ENCODE results near the gene COPS8. TPM values are rescaled to one million over a fixed set of nuclear protein-coding genes. Genes with fewer than 3 reads are reported as not detected.

The COPS8 gene
- total and polyA plus RNA-seq, 7 donors: 77.1 to 427 (median 190) TPM

- no peak overlapping the region for H3K27ac ChIP-seq
- WGBS, 3 donors: 92 to 93% (median 93%) methylated on average over 8 of the region's 8 CpGs
These were observed 1.2 kb upstream of the COPS8 start for GRCh38 chr2:237084444-237084843.

GRCh38 chr2:237090906-237091305 is 5.2 kb downstream of the COPS8 start:
- ATAC-seq: no peak
- TF ChIP-seq CTCF (IDR thresholded peaks at IDR 0.05): no peak
- Histone ChIP-seq H3K27me3 (ENCODE audit: insufficient read depth in 3 of 3, low read length in 2 of 3) (no peaks in the 10 kb centered on the region), H3K4me3 (no peak overlapping the region), H3K9me3 (no peaks in the 10 kb centered on the region), H3K4me1 (peaks cover 80% of the 10 kb centered on the region), H3K36me3 (ENCODE audit: insufficient read depth in 1 of 2, low read depth in 1 of 2) (peaks cover 8 to 60% of the 10 kb centered on the region in 2 donors), H3K27ac (peak overlapping the region; percentile 83)
- 79 to 90% (median 82%) methylated on average over 13 of the region's 13 CpGs for WGBS, 3 donors
- intact Hi-C loops (cut with DNase I): loop anchor here (5.0 to 10.0 kb wide), 3 partner anchors 214 to 804 kb away; no protein-coding TSS in a partner anchor
- DNase-seq: no peak

More at GRCh38 chr2:237084444-237084843, 1.2 kb upstream of the COPS8 start:
- intact Hi-C loops (cut with DNase I): no loop called here
- ATAC-seq: no peak
- no peak for TF ChIP-seq CTCF (IDR thresholded peaks at IDR 0.05)
- DNase-seq: no peak
- peaks cover 0 to 25% of the 10 kb centered on the region in 2 donors for H3K36me3 ChIP-seq (ENCODE audit: insufficient read depth in 1 of 2, low read depth in 1 of 2)
- H3K4me3 ChIP-seq: peak overlapping the region; percentile 89
- H3K9me3 ChIP-seq: no peaks in the 10 kb centered on the region
- H3K4me1 ChIP-seq: peaks cover 39% of the 10 kb centered on the region
- H3K27me3 ChIP-seq (ENCODE audit: insufficient read depth in 3 of 3, low read length in 2 of 3): no peaks in the 10 kb centered on the region

- H3K4me3 ChIP-seq: peak overlapping the region; percentile 36
- no peaks in the 10 kb centered on the region for H3K27me3 ChIP-seq (ENCODE audit: insufficient read depth in 3 of 3, low read length in 2 of 3)
- peaks cover 86% of the 10 kb centered on the region for H3K4me1 ChIP-seq
- H3K27ac ChIP-seq: peak overlapping the region; percentile 83
- no peak for TF ChIP-seq CTCF (IDR thresholded peaks at IDR 0.05)
- intact Hi-C loops (cut with DNase I): loop anchor here (2.0 to 10.0 kb wide), 4 partner anchors 213 to 803 kb away; no protein-coding TSS in a partner anchor
- DNase-seq (peak; percentile 29 to 73), ATAC-seq (peak; percentile 80 to 89 (median 86))
- H3K9me3 ChIP-seq: no peaks in the 10 kb centered on the region
- WGBS, 3 donors: 30 to 56% (median 34%) methylated on average over 7 of the region's 7 CpGs
- H3K36me3 ChIP-seq (ENCODE audit: insufficient read depth in 1 of 2, low read depth in 1 of 2): peaks cover 10 to 70% of the 10 kb centered on the region in 2 donors
These were observed 6.2 kb downstream of the COPS8 start for GRCh38 chr2:237091779-237092436.

- Histone ChIP-seq H3K27me3 (ENCODE audit: insufficient read depth in 3 of 3, low read length in 2 of 3) (no peaks in the 10 kb centered on the region), H3K36me3 (ENCODE audit: insufficient read depth in 1 of 2, low read depth in 1 of 2) (peaks cover 10 to 69% of the 10 kb centered on the region in 2 donors), H3K4me3 (peak overlapping the region; percentile 36), H3K4me1 (peaks cover 86% of the 10 kb centered on the region), H3K9me3 (no peaks in the 10 kb centered on the region), H3K27ac (peak overlapping the region; percentile 83)
- ATAC-seq (peak in 1 of 4 donors; percentile 12), DNase-seq (no peak)
- intact Hi-C loops (cut with DNase I): loop anchor here (2.0 to 10.0 kb wide), 4 partner anchors 212 to 802 kb away; no protein-coding TSS in a partner anchor
- no peak for TF ChIP-seq CTCF (IDR thresholded peaks at IDR 0.05)
- WGBS, 3 donors: 27 to 46% (median 33%) methylated on average over 5 of the region's 5 CpGs
These were observed 6.8 kb downstream of the COPS8 start for GRCh38 chr2:237092506-237092905.

Measured in psoas muscle (tissue), 8 donors.